Endothelial cell of umbilical vein (primary cell): ENCODE measurements around the gene GRIFIN.

Source experiments
- EZH2 ChIP-seq: IDR thresholded peaks from 2 replicates; pipeline ENCODE4 v1.6.1; 2012; ENCODE audit warnings: borderline replicate concordance, low read depth, mild to moderate bottlenecking, moderate library complexity, low read length, inconsistent platforms; ENCODE audit not compliant: severe bottlenecking
- FOS ChIP-seq: IDR thresholded peaks from 2 replicates; pipeline ENCODE4 v1.6.1; 2011; ENCODE audit warnings: mild to moderate bottlenecking, low read length, moderate library complexity, borderline replicate concordance; ENCODE audit not compliant: insufficient read depth
- POLR2AphosphoS5 ChIP-seq: IDR thresholded peaks from 2 replicates; pipeline ENCODE4 v1.6.1; 2012; ENCODE audit warnings: low read depth, mild to moderate bottlenecking, control low read depth, low read length, moderate library complexity; ENCODE audit not compliant: insufficient read depth
- TF ChIP-seq, protein P1 (sequence below), 2 donors: IDR thresholded peaks; 1 replicate in 1 of 2; 2 replicates in 1 of 2; pipeline ENCODE4 v1.5.1; 2011; ENCODE audit warnings: low read length in 2 of 2, mild to moderate bottlenecking in 2 of 2, moderate library complexity in 2 of 2, control low read depth in 1 of 2, inconsistent platforms in 1 of 2, low read depth in 1 of 2; ENCODE audit not compliant: insufficient read depth in 1 of 2; ENCODE audit errors: extremely low read depth in 1 of 2

DNA sequence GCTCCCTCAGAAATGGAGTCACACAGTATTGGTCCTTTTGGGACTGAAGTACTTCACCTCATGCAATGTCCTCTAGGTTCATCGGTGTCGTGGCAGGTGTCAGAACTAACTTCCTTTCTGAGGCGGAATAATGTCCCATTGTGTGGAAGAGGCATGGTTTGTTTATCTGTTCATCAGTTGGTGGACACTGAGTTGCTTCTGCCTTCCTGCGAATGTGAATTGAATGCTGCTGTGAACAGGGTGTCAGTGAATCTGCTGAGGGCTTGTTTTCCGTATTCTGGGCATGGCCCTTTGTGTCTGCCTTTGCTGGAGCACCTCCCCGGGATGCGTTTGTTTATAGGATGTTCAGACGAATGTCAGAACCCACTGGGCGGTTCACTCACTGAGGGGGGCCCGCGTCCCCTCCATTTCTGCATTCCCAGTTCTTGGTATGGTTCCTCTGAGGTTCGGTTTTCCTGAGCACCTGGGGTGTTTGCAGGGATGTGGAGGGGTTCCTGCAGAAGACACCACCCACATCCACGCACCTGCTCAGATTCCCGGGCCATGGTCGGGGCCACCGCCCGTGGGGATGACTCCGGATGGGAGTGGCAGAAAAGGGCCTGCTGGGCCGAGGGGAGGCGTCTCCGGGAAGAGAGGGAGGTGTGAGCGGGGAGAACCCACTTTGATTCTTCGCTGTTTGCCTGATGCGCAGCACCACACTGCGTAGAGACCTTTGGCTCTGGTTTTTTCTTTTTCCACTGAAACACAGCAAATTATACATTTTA, 39.7 kb downstream of the GRIFIN start:
- TF ChIP-seq POLR2AphosphoS5, result no peak
- no peak for TF ChIP-seq EZH2
- TF ChIP-seq, protein P1, sequence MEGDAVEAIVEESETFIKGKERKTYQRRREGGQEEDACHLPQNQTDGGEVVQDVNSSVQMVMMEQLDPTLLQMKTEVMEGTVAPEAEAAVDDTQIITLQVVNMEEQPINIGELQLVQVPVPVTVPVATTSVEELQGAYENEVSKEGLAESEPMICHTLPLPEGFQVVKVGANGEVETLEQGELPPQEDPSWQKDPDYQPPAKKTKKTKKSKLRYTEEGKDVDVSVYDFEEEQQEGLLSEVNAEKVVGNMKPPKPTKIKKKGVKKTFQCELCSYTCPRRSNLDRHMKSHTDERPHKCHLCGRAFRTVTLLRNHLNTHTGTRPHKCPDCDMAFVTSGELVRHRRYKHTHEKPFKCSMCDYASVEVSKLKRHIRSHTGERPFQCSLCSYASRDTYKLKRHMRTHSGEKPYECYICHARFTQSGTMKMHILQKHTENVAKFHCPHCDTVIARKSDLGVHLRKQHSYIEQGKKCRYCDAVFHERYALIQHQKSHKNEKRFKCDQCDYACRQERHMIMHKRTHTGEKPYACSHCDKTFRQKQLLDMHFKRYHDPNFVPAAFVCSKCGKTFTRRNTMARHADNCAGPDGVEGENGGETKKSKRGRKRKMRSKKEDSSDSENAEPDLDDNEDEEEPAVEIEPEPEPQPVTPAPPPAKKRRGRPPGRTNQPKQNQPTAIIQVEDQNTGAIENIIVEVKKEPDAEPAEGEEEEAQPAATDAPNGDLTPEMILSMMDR (IDR thresholded peaks at IDR 0.05; ENCODE audit: extremely low read depth in 1 of 2, insufficient read depth in 1 of 2, low read depth in 1 of 2, low read length in 2 of 2), result no peak
- no peak for TF ChIP-seq FOS
